Fibroblast of skin of back (primary cell): Measurements from ENCODE around the gene SNAP47.
A peak's percentile ranks its signal among the peaks of the same experiment; 100 is the strongest.

Source experiments
- DNase-seq: peaks from one replicate; pipeline ENCODE4 v3.0.0-alpha.2; 2013

SNAP47 gene

DNA sequence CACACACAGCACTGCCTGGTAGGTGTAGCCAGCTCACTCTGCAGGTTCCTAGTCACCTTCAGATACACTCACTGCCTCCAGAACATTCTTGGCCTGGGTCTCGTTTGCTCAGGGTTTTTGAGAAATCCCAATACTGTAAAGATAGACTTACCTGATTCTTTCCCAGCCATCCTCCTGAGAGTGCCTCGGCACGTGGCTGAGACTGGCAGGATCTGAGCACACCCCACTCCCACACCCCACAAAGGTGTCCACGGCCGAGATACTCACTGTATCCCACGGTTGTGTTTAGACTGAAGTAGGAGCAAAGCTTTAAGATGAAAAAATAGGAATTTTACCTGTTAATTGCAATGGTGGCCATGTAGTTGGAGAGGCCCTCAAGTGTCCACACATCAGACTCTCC is 33.4 kb downstream of the SNAP47 start:
- no peak for DNase-seq

DNA sequence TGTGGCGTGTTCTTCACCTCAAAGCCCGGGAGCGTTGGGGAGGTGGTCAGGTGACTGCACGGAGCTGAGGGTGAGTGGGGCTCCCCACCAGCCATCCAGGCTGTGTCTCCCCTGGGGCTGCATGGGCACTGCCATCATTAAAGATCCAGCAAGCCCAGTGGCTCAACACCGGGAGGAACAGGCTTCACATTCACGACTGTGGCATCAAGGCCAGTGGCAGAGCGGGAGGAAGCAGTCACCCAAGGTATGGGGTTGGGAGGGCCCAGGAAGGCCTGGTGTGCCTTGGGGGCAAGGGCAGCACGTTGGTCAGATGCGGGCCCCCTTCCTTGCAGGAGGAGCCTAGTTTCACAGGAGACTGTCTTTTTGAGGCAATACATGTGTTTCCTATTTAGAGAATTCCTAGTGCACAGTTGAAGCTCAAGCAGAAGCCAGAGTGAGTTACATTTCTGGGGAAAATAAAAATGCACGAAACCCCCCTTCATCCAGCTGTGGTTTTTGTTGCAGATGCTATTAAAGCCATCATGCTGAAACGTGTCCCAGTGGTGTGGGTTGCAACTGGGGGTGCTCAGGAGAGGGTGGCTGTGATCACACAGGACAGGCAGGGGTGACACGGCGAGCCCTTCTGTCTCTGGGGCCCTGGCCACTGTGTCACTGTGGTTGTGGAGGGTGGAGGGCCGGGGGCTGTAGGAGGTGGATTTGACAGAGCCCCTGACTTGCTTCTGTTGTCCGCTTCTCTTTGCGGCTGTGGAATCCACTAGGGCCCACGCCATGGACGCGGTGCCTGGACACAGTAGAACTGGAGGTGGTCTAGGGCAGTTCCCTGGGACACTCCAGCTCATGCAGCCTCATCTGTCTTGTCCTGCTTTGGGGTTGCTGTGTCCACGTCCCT is 34.1 kb downstream of the SNAP47 start:
- DNase-seq = no peak

DNA sequence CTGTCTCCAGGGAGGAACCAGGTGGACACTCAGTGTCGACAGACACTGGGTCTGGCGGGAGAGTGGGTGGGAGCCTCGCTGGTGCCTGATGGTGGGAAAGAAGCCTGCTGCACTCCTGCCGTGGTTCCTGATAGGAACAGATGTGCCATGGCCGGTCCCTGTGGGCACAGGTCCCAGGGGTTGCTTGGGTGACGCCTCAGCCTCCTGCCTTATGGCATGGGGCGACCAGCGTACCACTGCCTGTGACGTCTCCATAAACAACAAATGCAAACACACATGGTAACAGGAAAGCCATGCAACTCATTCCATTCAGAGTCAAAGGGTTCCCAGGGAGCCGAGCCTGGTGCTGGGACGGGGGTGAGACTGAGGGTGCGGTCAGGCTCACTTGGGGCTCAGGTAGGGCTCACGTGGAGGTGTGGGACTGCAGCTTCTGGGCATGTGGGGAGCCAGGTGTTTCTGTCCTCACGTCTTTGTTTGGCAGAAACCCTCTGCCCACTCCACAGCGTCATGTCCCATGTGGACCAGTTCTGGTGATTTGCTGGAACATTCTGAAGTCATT is 34.8 kb downstream of the SNAP47 start:
- no peak for DNase-seq

DNA sequence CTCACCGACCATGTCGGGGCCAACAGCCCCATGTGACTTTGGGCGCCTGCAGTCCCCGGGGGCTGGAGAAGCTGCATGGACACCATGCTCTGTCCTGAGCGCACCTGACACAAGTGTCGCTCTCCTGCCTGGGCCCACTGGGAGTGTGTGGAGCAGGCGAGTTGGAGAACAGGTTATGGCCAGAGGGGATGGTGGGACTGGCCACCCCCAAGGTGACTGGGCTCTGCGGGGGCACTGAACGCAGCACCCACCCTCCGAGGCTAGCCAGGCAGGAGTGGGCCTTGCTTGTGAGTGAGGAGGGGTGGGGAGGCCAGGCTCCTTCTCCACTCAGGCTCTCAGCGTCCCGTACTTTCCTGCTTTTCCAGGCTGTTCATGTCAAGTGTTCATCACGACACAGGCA is 35.6 kb downstream of the SNAP47 start:
- DNase-seq = no peak

DNA sequence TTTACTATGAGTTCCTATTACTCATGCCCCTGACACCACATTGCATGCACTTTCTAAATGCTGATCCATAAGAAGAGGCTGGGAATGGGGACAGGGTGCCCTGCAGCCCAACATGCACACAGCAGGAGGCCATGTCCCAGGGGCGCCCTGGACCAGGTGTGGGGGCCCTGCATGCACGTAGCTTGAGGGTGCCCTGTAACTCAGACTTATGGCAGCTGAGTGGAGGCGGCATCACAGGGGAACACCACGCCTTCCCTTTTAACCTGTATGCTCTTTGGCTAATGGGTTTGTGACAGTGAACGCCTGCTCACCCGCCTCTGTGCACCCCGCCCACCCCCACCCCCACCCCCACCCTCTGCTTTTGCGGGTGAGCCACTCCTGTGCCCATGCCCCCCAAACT is 36.1 kb downstream of the SNAP47 start:
- no peak for DNase-seq

DNA sequence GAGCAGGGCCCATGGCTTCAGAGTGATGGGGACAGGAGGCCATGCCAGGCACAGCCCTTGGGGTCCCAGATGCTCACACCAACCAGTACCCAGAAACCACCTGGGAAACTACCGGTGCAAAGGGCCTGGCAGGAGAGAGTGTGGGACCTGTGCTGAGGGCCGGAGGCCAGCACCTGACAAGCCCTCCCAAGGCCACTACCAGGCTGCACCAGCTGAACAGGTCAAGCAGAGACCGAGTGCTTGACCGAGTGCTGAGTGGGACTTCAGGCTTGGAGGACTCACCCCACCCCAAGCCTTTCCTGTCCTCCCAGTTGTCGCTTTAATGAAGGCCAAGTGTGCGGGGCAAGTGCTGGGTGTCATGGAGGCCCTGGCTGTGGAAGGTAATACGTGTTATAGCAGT is 36.5 kb downstream of the SNAP47 start:
- no peak for DNase-seq

DNA sequence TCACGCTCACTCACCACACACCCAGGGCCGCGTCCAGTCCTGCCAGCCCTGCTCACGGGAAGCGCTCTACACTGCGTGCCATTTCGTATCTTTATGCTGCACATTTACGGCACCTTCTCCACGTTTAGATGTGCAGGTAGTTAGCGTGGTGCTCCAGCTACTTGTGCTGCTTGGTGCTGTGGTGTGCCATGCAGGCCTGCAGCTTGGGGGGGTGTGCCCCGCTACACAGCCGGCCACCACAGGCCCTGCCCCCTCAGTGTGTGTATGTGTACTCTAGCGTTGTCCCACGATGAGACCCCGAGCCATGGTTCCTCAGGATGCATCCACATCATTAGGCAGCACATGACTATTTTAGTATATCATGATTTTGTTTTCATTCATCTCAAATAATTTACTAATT is 38.3 kb downstream of the SNAP47 start:
- no peak for DNase-seq

DNA sequence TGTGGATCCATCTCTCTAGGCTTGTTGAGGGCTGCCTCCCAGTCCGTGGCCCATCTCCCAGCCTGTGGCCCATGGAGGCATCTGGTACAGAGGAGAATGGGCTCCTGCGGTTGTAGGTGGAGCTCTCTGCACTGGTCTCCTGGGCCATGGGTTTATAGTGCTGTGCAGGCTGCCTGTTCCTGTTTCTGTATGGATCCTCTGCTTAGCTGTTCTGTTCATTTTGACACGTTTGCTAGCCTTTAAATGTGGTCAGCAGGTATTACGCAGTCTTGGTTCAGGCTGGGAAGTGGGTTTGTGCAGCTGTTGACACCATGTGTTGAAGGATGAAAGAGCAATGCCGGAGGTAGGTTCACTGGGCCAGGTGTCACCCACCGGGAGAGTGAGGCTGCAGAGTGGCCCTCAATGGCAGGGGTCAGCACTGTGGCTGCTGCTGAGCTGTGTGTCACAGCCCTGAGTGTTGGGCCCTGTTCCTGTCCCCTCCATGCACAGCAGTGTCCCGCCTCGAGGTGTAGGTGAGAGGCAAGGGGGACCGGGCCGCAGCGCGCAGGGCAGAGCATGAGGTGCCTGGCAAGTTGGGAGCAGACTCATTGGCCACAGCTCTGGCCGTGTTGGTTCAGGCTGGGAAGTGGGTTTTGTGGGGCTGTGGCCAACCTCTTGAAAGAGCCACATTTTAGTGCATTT is 39.0 kb downstream of the SNAP47 start:
- no peak for DNase-seq

DNA sequence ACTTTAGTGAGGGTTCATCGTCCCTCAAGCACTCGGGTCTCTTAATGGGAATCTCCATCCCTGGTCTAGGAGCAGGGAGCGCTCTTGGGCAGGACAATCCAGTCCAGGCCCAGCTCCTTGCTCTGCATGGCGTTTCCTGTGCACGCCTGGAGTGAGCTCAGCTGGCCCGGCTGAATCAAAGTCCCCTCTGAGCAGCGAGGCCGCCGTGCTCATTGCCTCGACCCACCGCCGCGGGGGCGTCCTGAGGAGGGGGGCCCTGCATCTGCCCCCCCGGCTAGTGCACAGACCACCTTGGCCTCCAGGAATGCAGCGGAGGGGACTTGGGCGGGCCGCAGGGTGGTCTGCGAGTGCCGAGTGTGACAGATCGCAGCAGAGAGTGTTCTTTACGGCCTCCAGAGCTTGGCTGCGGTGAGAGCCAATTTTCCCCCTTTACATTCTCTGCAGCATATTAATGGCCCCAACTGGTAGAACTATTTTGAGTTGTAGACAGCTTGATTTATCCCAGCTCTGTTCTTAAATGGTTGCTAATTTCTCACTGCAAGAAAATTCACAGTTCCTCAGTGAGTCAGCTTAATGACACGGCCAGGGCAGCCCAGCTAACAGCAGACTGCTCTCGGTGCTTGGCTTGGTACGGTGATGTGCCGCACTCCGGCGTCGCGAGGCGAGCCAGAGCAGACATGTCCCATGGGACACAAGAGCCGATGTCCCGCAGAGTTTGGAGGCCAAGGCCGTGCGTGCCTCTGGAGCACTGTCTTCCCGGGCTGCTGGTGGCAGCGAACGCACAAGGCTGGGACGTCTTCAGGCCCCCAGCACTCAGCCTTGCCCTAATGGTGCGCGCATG is 39.8 kb downstream of the SNAP47 start:
- DNase-seq = peak; percentile 94

DNA sequence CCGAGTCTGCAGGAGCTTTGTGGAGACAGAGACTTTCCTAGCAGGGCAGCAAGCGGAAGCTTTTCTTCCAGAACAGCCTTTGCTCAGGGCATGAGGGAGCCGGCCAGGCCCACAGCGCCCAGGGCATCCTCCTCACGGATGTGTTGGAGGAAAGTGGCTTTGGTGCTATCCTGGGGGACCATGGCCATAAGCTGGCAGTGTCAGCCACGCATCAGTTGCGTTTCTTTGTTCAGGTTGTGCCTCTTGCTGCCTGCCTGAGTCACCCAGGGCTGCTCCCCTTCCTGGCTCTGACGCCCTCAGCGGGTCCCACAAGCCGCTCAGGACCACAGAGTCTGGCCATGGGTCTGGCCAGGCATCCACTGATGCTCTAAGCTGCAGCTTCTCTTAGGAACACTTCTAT is 40.6 kb downstream of the SNAP47 start:
- peak; percentile 33 for DNase-seq

DNA sequence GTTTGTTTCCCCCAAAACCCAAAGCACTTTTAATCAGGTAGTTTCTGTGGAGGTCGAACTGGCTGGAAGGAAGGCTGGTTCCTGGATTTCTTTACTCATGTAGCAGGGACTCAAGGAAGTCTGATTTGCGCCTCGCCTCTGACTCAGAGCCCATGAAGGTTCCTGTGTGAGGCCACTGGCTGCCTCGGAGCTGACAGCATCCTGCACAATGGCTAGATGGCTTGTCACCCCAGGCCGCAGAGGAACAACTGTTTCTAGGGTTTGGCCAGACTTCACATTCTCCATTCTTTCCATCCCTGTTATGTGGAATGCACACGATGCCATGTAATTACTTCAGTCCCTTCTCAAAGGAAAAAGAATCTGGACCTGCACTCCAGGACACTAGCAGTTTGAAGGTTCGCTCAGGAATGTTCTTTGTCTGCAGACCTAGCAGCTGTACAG is 41.1 kb downstream of the SNAP47 start:
- DNase-seq = peak; percentile 95

DNA sequence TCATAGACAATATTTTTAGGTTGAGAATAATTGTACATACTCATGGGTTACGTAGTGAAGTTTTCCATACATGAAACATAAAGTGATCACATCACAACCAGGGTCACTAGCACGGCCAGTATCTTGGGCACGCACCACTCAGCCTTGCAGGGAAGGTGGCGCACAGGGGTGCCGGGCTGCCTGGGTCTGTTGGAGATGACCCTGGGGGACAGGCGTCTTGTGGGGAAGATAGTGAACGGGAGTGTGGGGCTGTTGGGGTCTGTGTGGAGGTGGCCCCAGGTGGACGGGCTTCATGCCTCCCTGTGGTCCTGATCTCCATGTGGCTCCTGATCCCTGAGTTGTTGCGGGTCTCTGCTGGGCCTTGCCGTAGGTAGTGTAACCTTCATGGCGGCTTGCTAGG is 41.9 kb downstream of the SNAP47 start:
- DNase-seq = no peak

DNA sequence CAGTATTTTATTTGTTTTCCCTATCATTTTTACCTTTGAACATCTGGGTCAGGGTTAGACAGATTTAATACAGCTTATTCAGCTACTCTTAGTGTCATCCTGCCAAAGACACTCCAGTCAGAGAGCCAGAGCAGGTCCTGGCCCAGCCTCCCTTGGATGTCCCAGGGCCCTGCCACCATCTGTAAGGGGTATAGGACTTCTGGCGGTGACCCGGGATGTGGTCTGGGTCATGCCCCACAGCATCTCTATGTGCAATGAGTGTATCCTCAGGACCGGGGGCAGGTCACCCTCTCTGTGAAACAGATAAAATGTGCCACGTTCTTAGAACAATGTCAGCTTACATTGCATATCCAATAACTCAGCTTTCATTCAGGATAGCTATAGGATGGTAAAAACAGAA is 42.4 kb downstream of the SNAP47 start:
- DNase-seq = no peak

DNA sequence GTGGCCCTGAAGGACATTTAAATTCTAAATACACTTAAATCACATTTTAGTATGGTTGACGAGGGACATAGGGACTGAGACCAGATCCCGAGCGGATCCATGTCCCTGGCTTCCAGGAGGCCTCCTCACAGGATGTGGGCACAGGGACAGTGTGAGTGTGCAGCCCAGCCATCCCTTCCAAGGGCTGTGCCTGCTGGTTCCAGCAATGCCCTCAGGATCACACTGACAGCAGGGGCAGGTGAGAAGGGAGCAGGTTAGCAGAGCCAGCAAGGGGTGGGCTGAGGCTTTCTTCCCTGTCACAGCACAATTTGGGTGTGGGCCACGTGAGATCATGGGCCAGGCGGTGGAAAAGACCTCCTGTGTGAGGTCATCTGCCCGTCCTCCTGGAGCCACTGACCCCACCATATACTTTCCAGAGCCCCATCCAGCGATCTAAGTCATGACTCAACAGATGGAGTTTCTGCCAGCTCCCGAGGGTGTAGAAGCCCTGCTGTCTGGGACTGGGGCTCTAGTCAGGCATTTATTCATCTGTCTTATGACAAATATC is 43.2 kb downstream of the SNAP47 start:
- peak; percentile 67 for DNase-seq

DNA sequence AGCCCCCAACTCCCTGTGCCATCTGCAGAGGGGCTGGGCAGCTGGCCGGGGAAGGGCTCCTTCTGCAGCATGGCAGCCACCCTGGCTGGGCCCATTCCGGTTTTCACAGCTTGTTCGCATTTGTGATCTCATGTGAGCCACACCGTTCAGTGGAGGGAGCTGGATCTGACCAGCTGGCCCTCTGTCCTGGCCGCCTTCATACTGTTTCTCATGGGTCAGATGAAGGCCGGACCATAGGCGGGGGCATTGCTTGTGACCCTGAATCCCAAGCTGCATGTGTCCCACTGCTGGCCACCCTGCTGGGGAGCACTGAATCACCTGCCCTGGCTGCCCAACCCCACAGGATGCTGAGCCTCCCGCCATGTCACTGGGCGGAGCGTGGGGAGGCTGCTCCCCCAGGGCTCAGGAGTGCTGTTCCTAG is 43.8 kb downstream of the SNAP47 start:
- DNase-seq = no peak

DNA sequence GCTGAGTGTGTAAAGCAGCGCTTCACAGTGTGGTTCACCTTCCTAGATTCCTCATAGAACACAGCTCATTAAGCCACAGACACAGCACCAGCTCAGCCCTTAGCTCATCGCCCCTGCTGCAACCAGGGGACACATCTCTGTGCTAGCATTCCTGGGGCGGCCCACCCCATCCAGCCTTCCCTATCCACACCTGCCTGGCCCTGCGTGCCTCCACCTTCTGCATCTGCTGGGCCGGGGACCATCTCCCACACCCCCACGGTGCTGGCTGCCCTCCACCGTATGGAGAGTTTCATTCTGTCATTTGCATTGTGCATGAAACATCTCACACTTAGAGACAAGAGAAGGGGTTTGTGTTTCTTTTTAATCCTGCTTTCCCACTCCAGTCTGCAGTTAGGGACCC is 44.5 kb downstream of the SNAP47 start:
- DNase-seq = no peak

DNA sequence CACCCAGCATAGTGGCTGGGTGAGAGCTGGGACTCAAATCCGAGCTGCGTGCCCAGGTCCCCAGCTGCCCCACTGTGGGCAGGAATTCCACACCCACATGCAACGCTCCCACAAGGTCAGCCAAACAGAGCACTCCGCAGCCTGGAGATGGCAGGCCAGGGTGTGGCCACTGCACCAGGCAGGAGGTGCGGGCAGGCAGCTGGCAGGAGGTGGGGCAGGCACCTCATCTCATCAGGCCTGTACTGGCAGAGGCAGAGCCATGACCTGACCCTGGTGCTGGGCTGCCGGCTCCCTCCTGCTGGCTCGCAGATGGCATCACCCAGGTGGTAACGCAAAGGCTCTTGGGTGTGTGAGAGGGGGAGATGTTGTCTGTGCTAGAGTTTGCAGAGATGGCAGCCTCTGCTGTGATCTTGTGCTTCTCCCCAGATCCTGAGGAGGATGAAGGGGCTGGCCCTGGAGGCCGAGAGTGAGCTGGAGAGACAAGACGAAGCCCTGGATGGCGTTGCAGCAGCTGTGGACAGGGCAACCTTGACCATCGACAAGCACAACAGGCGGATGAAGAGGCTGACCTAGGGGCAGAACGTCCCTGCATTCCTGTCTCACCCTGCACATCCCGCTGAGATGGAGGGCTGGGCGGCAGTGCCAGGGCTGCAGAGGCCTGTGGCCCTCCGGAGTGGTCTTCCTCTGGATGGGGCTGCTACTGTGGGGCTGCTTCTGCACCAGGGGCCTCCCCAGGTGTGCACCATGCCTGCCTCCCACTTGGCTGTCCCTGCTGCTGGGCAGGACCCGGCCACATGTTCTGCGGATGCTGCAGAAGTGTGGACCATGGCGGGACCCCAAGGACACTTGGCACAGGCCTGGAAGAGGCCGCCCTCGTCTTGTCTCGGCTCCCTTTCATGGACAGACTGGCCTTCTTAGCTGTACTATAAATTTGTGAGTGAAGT is 45.1 kb downstream of the SNAP47 start:
- no peak for DNase-seq

DNA sequence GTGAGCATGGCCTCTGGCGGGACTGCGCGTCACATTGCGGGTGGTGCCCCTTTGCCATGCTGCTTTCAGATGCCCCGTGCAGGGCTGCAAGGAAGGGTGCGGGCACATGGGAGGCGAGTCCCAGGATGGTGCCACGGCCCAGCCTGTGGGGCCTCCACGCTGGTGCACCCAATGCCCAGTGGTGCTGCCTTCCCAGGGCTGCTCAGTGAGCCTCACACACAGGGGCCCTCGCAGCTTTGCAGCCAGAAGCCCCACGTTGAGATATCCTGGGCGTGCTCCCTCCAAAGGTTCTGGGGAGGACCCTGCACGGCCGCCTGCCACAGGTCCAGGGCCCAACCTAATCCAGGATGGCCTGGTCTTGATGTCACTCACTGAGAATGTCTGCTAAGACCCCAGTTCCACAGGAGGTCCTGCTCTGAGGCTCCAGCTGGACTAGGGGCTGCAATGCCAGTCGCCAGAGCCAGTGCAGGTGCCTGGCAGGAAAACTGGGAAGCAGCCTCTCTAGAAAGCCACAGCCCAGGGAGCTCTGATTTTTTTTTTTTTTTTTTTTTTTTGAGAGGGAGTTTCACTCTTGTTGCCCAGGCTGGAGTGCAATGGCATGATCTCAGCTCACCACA is 46.2 kb downstream of the SNAP47 start:
- no peak for DNase-seq

DNA sequence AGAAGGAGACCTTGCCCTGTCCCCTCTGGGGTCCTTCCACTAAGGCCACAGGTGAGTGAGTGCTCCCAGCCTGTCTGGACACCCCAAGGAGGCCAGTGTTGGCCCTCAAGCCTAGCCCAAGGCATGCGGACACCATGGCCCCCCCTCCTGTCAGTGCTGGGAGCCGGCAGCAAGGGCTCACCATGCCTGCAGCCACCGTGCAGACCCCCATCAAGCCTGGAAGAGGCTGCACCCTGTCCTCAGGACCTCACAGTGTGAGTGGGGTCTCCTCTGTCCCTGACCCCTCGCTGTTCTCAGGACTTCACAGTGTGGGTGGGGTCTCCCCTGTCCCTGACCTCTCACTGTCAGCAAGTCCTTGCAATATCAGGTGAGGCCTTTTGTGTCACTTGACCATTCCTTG is 47.0 kb downstream of the SNAP47 start:
- DNase-seq = no peak

DNA sequence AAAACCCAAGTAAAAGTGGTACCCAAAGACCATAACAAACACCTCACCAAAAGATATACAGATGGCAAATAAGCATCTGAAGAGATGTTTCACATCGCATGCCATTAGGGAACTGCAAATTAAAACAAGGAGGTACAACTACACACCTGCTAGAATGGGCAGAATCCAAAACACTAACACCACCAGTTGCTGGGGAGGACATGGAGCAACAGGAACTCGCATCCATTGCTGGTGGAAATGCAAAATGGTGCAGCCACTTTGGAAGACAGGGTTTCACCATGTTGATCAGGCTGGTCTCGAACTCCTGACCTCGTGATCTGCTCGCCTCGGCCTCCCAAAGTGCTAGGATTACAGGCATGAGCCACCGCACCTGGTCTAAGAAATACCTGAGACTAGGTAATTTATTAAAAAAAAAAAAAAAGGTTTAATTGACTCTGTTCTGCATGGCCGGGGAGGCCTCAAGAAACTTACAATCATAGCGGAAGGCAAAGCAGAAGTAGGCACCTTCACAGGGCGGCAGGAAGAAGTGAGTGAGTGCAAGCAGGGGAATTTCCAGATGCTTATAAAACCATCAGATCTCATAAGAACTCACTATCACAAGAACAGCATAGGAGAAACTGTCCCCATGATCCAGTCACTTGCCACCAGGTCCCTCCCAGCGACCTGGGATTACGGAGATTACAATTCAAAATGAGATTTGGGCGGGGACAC is 50.0 kb downstream of the SNAP47 start:
- DNase-seq = no peak
